GM13976 (cell line): ENCODE data around the gene PAPLN.
"Not testable (repeated sequence)": the region's sequence is repeated elsewhere in the genome, so short reads cannot be mapped to it uniquely, and the experiment has no call there.

ENCODE experiments used
- DNase-seq: peaks from one replicate; pipeline ENCODE4 v3.0.0; 2012; ENCODE audit warnings: low spot score
- CTCF ChIP-seq: IDR thresholded peaks from 2 replicates; pipeline ENCODE4 v1.5.1; 2012; ENCODE audit warnings: borderline replicate concordance, mild to moderate bottlenecking; ENCODE audit not compliant: insufficient read depth; ENCODE audit errors: extremely low read depth, missing control alignments, control extremely low read depth
- in situ Hi-C: fragments of 300-500 bp; cut with MboI; formaldehyde crosslinking; loops from one replicate; pipeline ENCODE4 v1.12.0; 2022; ENCODE audit warnings: low sequenced_read_pairs, mixed read lengths, inconsistent platforms; ENCODE audit not compliant: unreplicated experiment

Gene PAPLN

GRCh38 chr14:73295198-73295796 lies 58.0 kb downstream of the PAPLN start:
- in situ Hi-C loops, result loop anchor here (10.0 kb wide), 1 partner anchor 170 kb away; no protein-coding TSS in a partner anchor
- TF ChIP-seq CTCF, result peak; percentile 45
- peak; percentile 55 for DNase-seq

- in situ Hi-C loops, result no loop called here
- TF ChIP-seq CTCF, result no peak
- no peak for DNase-seq
These were observed 68.2 kb downstream of the PAPLN start for GRCh38 chr14:73305499-73305898.

GRCh38 chr14:73307261-73307660 lies 70.0 kb downstream of the PAPLN start:
- in situ Hi-C loops, result no loop called here
- DNase-seq, result no peak
- no peak for TF ChIP-seq CTCF

GRCh38 chr14:73309207-73309606 lies 71.9 kb downstream of the PAPLN start:
- DNase-seq, result not testable (repeated sequence)

GRCh38 chr14:73311708-73312030 lies 74.4 kb downstream of the PAPLN start:
- DNase-seq, result no peak
- in situ Hi-C loops, result no loop called here
- no peak for TF ChIP-seq CTCF

More at GRCh38 chr14:73309207-73309606, 71.9 kb downstream of the PAPLN start:
- in situ Hi-C loops, result not testable (repeated sequence)

- DNase-seq, result no peak
- no peak for TF ChIP-seq CTCF
- in situ Hi-C loops, result no loop called here
These were observed 75.4 kb downstream of the PAPLN start for GRCh38 chr14:73312687-73313086.

GRCh38 chr14:73313151-73313550 lies 75.8 kb downstream of the PAPLN start:
- DNase-seq, result no peak
- in situ Hi-C loops, result no loop called here
- TF ChIP-seq CTCF, result no peak
